IMR-90 (cell line): ENCODE measurements around the gene RANBP3. TPM values are rescaled to one million over a fixed set of nuclear protein-coding genes. Genes with fewer than 3 reads are reported as not detected.

Experiments
- ATAC-seq: fragments of 200-7000 bp; cut with Tn5 transposase; 2 replicates; pipeline ENCODE4 v1.9.1; 2020; ENCODE audit warnings: low read depth, mild to moderate bottlenecking, moderate library complexity
- BruUV-seq: library from RNA; stranded (reverse); fragments of 400-500 nt; replicated peaks from 2 replicates; lab custom pipeline; 2021; lab: Mats Ljungman, UMichigan
- CTCF ChIA-PET: fragments of 300-600 bp; formaldehyde crosslinking; extraction: SDS; loops from one replicate; lab custom pipeline; 2021; ENCODE audit warnings: antibody characterized with exemption; lab: Yijun Ruan, JAX
- POLR2A ChIA-PET: fragments of 300-600 bp; sonication (Branson Sonifier 250); formaldehyde crosslinking; loops from one replicate; lab custom pipeline; 2022; ENCODE audit warnings: antibody characterized with exemption; ENCODE audit not compliant: unreplicated experiment; lab: Charles Lee
- DNase-seq: peaks from one replicate; pipeline ENCODE4 v3.0.0; 2013
- H2AFZ ChIP-seq: replicated peaks from 2 replicates; pipeline ENCODE3; 2013; ENCODE audit warnings: low read length, mild to moderate bottlenecking; ENCODE audit not compliant: poor library complexity
- H2AK5ac ChIP-seq: 2 replicates; pipeline ENCODE4 v1.6.1; 2013; ENCODE audit warnings: low read depth, low read length, inconsistent platforms
- H2AK9ac ChIP-seq: replicated peaks from 2 replicates; pipeline ENCODE3; 2013; ENCODE audit warnings: mild to moderate bottlenecking, low read depth, low read length, moderate library complexity; ENCODE audit not compliant: poor library complexity
- H2BK120ac ChIP-seq: 2 replicates; pipeline ENCODE4 v1.6.1; 2013; ENCODE audit warnings: low read depth, low read length, inconsistent platforms
- H2BK15ac ChIP-seq: 3 replicates; pipeline ENCODE4 v1.6.1; 2013; ENCODE audit warnings: low read depth, low read length, inconsistent platforms
- H2BK20ac ChIP-seq: 2 replicates; pipeline ENCODE4 v1.6.1; 2013; ENCODE audit warnings: low read depth, mild to moderate bottlenecking, inconsistent platforms, low read length, moderate library complexity
- H2BK5ac ChIP-seq: 2 replicates; pipeline ENCODE4 v1.6.1; 2013; ENCODE audit warnings: mild to moderate bottlenecking, low read depth, low read length, inconsistent platforms; ENCODE audit not compliant: poor library complexity, severe bottlenecking
- H3K14ac ChIP-seq: replicated peaks from 2 replicates; pipeline ENCODE4 v1.6.1; 2013; ENCODE audit warnings: low read depth, low read length, inconsistent platforms
- H3K18ac ChIP-seq: 2 replicates; pipeline ENCODE4 v1.6.1; 2013; ENCODE audit warnings: low read depth, low read length, control low read depth
- H3K23ac ChIP-seq: 2 replicates; pipeline ENCODE4 v1.6.1; 2013; ENCODE audit warnings: low read depth, low read length, inconsistent platforms
- H3K27ac ChIP-seq: 2 replicates; pipeline ENCODE4 v1.5.1; 2013; ENCODE audit warnings: mild to moderate bottlenecking, control low read depth, low read length; ENCODE audit not compliant: insufficient read depth
- H3K27me3 ChIP-seq: 2 replicates; pipeline ENCODE4 v1.6.1; 2013; ENCODE audit warnings: low read length; ENCODE audit not compliant: control insufficient read depth, insufficient read depth
- H3K36me3 ChIP-seq: 2 replicates; pipeline ENCODE4 v1.6.1; 2013; ENCODE audit warnings: low read length, mixed read lengths; ENCODE audit not compliant: control insufficient read depth, insufficient read depth
- H3K4ac ChIP-seq: 2 replicates; pipeline ENCODE4 v1.6.1; 2013; ENCODE audit warnings: low read depth, low read length, inconsistent platforms
- H3K4me1 ChIP-seq: 2 replicates; pipeline ENCODE4 v1.6.1; 2013; ENCODE audit warnings: low read length, mixed read lengths; ENCODE audit not compliant: control insufficient read depth, insufficient read depth
- H3K4me2 ChIP-seq: 2 replicates; pipeline ENCODE4 v1.6.1; 2013; ENCODE audit warnings: low read depth, mild to moderate bottlenecking, control low read depth, low read length, moderate library complexity
- H3K4me3 ChIP-seq: 2 replicates; pipeline ENCODE4 v1.5.1; 2013; ENCODE audit warnings: low read depth, mild to moderate bottlenecking, control low read depth, low read length, moderate library complexity; ENCODE audit not compliant: insufficient read depth
- H3K56ac ChIP-seq: 2 replicates; pipeline ENCODE4 v1.6.1; 2013; ENCODE audit warnings: low read length, inconsistent platforms; ENCODE audit not compliant: insufficient read depth; ENCODE audit errors: extremely low read depth
- H3K79me1 ChIP-seq, 2 experiments: 2 replicates each; pipeline ENCODE4 v1.6.1; 2013; ENCODE audit warnings: low read length in 2 of 2, inconsistent platforms in 1 of 2, low read depth in 1 of 2
- H3K9ac ChIP-seq: 2 replicates; pipeline ENCODE4 v1.6.1; 2013; ENCODE audit warnings: low read depth, low read length, control low read depth
- H3K9me1 ChIP-seq: 2 replicates; pipeline ENCODE4 v1.6.1; 2013; ENCODE audit warnings: low read length, inconsistent platforms; ENCODE audit not compliant: insufficient read depth
- H3K9me3 ChIP-seq: 2 replicates; pipeline ENCODE4 v1.6.1; 2013; ENCODE audit warnings: low read length; ENCODE audit not compliant: control insufficient read depth, insufficient read depth
- H4K20me1 ChIP-seq: 2 replicates; pipeline ENCODE4 v1.6.1; 2013; ENCODE audit warnings: low read length, inconsistent platforms; ENCODE audit not compliant: insufficient read depth
- H4K5ac ChIP-seq: 2 replicates; pipeline ENCODE4 v1.6.1; 2013; ENCODE audit warnings: mild to moderate bottlenecking, low read depth, low read length, control low read depth
- H4K8ac ChIP-seq, 2 experiments: 2 replicates each; pipeline ENCODE4 v1.6.1; 2013; ENCODE audit warnings: low read depth in 2 of 2, low read length in 2 of 2, control low read depth in 1 of 2, inconsistent platforms in 1 of 2
- H4K91ac ChIP-seq: 2 replicates; pipeline ENCODE4 v1.6.1; 2013; ENCODE audit warnings: low read depth, low read length, inconsistent platforms; ENCODE audit not compliant: insufficient read depth
- BHLHE40 ChIP-seq: fragments of 150-350 bp; IDR thresholded peaks from 2 replicates; pipeline ENCODE4 v1.6.1; 2016; ENCODE audit warnings: mild to moderate bottlenecking, low read depth, low read length
- CEBPB ChIP-seq: IDR thresholded peaks from 2 replicates; pipeline ENCODE4 v1.6.1; 2012; ENCODE audit warnings: low read depth, low read length, improper control_type of control experiment
- CHD1 ChIP-seq: IDR thresholded peaks from 2 replicates; pipeline ENCODE4 v1.6.1; 2012; ENCODE audit warnings: low read depth, low read length, improper control_type of control experiment
- FOS ChIP-seq: fragments of 150-350 bp; IDR thresholded peaks from 2 replicates; pipeline ENCODE4 v1.6.1; 2016; ENCODE audit warnings: low read depth, low read length
- MAFK ChIP-seq: IDR thresholded peaks from 2 replicates; pipeline ENCODE4 v1.6.1; 2012; ENCODE audit warnings: low read depth, low read length, improper control_type of control experiment
- MAZ ChIP-seq: IDR thresholded peaks from 2 replicates; pipeline ENCODE4 v1.6.1; 2012; ENCODE audit warnings: low read depth, mild to moderate bottlenecking, low read length, improper control_type of control experiment, moderate library complexity, borderline replicate concordance
- MXI1 ChIP-seq: IDR thresholded peaks from 2 replicates; pipeline ENCODE4 v1.6.1; 2012; ENCODE audit warnings: low read depth, mild to moderate bottlenecking, low read length, moderate library complexity, borderline replicate concordance
- NFE2L2 ChIP-seq: fragments of 150-350 bp; IDR thresholded peaks from 2 replicates; pipeline ENCODE4 v1.6.1; 2016; ENCODE audit warnings: low read depth, mild to moderate bottlenecking, low read length
- POLR2A ChIP-seq: IDR thresholded peaks from 2 replicates; pipeline ENCODE4 v1.6.1; 2012; ENCODE audit warnings: mild to moderate bottlenecking, low read depth, low read length
- RAD21 ChIP-seq: IDR thresholded peaks from 2 replicates; pipeline ENCODE4 v1.6.1; 2012; ENCODE audit warnings: low read length, improper control_type of control experiment
- RCOR1 ChIP-seq: IDR thresholded peaks from 2 replicates; pipeline ENCODE4 v1.6.1; 2012; ENCODE audit warnings: mild to moderate bottlenecking, low read length, improper control_type of control experiment; ENCODE audit not compliant: insufficient replicate concordance
- RFX5 ChIP-seq: IDR thresholded peaks from 2 replicates; pipeline ENCODE4 v1.8.0; 2012; ENCODE audit warnings: low read depth, mild to moderate bottlenecking, low read length, moderate library complexity
- SMC3 ChIP-seq: fragments of 150-350 bp; IDR thresholded peaks from 2 replicates; pipeline ENCODE4 v1.6.1; 2016; ENCODE audit warnings: low read depth, mild to moderate bottlenecking, antibody characterized with exemption, low read length, moderate library complexity
- WGBS, 2 experiments: methylation state at CpG; one replicate each; pipeline versions ENCODE4 v1.1.5 to v1.1.7; 2013; ENCODE audit warnings: missing lambda C conversion rate in 2 of 2; ENCODE audit not compliant: insufficient read length in 1 of 2; ENCODE audit errors: extremely low coverage in 2 of 2; 5-methylcytosine and 5-hydroxymethylcytosine counted together
- dilution Hi-C: fragments of 300-500 bp; cut with HindIII; formaldehyde crosslinking; loops from one replicate; pipeline ENCODE4 v1.14.3; 2018; ENCODE audit warnings: low sequenced_read_pairs; ENCODE audit not compliant: unreplicated experiment
- in situ Hi-C: fragments of 300-500 bp; cut with MboI; formaldehyde crosslinking; loops from 3 replicates; pipeline ENCODE4 v1.14.3; 2019; ENCODE audit warnings: low sequenced_read_pairs, inconsistent platforms, mixed read lengths
- intact Hi-C: fragments of 100-400 bp; cut with micrococcal nuclease; formaldehyde crosslinking; loops from 2 replicates; pipeline ENCODE4 v1.10.0; 2022
- polyA plus RNA-seq, 3 experiments: library from polyadenylated mRNA; depleted of rRNA; stranded (reverse); fragments of >200 nt; gene quantifications; 2 replicates each; pipeline ENCODE4 v1.2.3, GENCODE V29; 2012; ENCODE audit warnings: low replicate concordance in 1 of 3
- total RNA-seq: library from RNA; depleted of rRNA; stranded (reverse); fragments of >200 nt; gene quantifications from 2 replicates; pipeline ENCODE4 v1.2.3, GENCODE V29; 2012
- TF ChIP-seq, protein P1 (sequence below): conservative IDR thresholded peaks from 2 replicates; pipeline ENCODE4 v1.5.1; 2012; ENCODE audit warnings: mild to moderate bottlenecking, low read depth, low read length, improper control_type of control experiment
- TF ChIP-seq, protein P2 (sequence below): fragments of 150-350 bp; IDR thresholded peaks from 2 replicates; pipeline ENCODE4 v1.6.1; 2017; ENCODE audit warnings: mild to moderate bottlenecking, antibody characterized with exemption, low read length, low read depth
- TF ChIP-seq, protein P3 (sequence below): fragments of 150-350 bp; IDR thresholded peaks from 2 replicates; pipeline ENCODE4 v1.6.1; 2016; ENCODE audit warnings: low read depth, mild to moderate bottlenecking, low read length, moderate library complexity, borderline replicate concordance

The RANBP3 gene
- total and polyA plus RNA-seq, 2 of the 4 experiments (the other 2 are of a cell fraction) = 42.5 to 111 TPM

DNA sequence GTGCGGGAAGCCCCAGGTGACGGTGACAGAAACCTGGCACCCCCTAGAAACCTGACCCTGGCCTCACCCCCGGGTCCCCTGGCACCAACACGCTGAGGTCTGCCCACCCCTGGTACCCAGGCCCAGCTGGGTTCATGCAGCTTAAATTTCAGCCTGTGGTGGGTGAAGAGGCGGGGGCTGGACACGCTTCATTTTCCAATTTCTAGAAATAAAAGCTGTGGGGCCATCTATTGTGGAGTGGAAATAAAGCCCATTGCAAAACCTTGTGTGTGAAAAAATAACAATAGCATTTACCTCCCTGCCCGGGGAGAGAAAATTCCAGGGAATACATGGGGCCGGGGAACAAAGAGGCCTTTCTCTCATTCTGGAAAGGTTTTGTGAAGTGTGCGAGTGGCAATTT is 100.1 kb downstream of the RANBP3 start:
- no peak overlapping the region for H4K8ac ChIP-seq
- no peak overlapping the region for H4K91ac ChIP-seq
- ChIA-PET POLR2A (no interaction called here), CTCF (interaction anchor here (1.3 kb wide), 1 partner anchor 74 kb away, joined by 7 read pairs; the partner anchor contains the start of gene NRTN)
- no peak overlapping the region for H3K4ac ChIP-seq
- H3K27me3 ChIP-seq = peaks cover 4% of the 10 kb centered on the region
- H3K56ac ChIP-seq = no peak overlapping the region
- BruUV-seq = no TSS peak
- H3K23ac ChIP-seq = no peak overlapping the region
- no CpG with 5 or more reads among the region's 9 CpGs for WGBS, 2 experiments
- no peak overlapping the region for H2AK9ac ChIP-seq
- no peaks in the 10 kb centered on the region for H3K36me3 ChIP-seq
- H3K4me2 ChIP-seq = no peak overlapping the region
- H3K4me1 ChIP-seq = peaks cover 16% of the 10 kb centered on the region
- H2BK5ac ChIP-seq = no peak overlapping the region
- no peaks in the 10 kb centered on the region for H4K20me1 ChIP-seq
- no peak for TF ChIP-seq FOS
- TF ChIP-seq CHD1 = no peak
- TF ChIP-seq SMC3 = no peak
- TF ChIP-seq MXI1 = no peak
- TF ChIP-seq RFX5 = no peak
- no peak for TF ChIP-seq POLR2A
- no peak for TF ChIP-seq NFE2L2
- TF ChIP-seq, protein P1, sequence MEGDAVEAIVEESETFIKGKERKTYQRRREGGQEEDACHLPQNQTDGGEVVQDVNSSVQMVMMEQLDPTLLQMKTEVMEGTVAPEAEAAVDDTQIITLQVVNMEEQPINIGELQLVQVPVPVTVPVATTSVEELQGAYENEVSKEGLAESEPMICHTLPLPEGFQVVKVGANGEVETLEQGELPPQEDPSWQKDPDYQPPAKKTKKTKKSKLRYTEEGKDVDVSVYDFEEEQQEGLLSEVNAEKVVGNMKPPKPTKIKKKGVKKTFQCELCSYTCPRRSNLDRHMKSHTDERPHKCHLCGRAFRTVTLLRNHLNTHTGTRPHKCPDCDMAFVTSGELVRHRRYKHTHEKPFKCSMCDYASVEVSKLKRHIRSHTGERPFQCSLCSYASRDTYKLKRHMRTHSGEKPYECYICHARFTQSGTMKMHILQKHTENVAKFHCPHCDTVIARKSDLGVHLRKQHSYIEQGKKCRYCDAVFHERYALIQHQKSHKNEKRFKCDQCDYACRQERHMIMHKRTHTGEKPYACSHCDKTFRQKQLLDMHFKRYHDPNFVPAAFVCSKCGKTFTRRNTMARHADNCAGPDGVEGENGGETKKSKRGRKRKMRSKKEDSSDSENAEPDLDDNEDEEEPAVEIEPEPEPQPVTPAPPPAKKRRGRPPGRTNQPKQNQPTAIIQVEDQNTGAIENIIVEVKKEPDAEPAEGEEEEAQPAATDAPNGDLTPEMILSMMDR = no peak
- TF ChIP-seq, protein P2, sequence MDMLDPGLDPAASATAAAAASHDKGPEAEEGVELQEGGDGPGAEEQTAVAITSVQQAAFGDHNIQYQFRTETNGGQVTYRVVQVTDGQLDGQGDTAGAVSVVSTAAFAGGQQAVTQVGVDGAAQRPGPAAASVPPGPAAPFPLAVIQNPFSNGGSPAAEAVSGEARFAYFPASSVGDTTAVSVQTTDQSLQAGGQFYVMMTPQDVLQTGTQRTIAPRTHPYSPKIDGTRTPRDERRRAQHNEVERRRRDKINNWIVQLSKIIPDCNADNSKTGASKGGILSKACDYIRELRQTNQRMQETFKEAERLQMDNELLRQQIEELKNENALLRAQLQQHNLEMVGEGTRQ = no peak
- no peak for TF ChIP-seq MAFK
- no peak for TF ChIP-seq RCOR1
- TF ChIP-seq RAD21 = no peak
- no peak for TF ChIP-seq BHLHE40
- TF ChIP-seq MAZ = no peak
- TF ChIP-seq, protein P3, sequence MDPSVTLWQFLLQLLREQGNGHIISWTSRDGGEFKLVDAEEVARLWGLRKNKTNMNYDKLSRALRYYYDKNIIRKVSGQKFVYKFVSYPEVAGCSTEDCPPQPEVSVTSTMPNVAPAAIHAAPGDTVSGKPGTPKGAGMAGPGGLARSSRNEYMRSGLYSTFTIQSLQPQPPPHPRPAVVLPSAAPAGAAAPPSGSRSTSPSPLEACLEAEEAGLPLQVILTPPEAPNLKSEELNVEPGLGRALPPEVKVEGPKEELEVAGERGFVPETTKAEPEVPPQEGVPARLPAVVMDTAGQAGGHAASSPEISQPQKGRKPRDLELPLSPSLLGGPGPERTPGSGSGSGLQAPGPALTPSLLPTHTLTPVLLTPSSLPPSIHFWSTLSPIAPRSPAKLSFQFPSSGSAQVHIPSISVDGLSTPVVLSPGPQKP = no peak
- TF ChIP-seq CEBPB = no peak
- no peak overlapping the region for H2BK15ac ChIP-seq
- no peaks in the 10 kb centered on the region for H3K9me3 ChIP-seq
- no peak overlapping the region for H3K4me3 ChIP-seq
- DNase-seq = no peak
- intact Hi-C loops (no loop called here), dilution Hi-C loops (no loop called here), in situ Hi-C loops (no loop called here)
- no peak overlapping the region for H3K9ac ChIP-seq
- no peak overlapping the region; the same call in 1 of the 2 replicates for H2AK5ac ChIP-seq
- no peak overlapping the region for H2AFZ ChIP-seq
- no peak overlapping the region for H3K27ac ChIP-seq
- ATAC-seq = no peak
- H3K9me1 ChIP-seq = peaks cover 5% of the 10 kb centered on the region; the same call in 1 of the 2 replicates
- H2BK120ac ChIP-seq = no peak overlapping the region
- no peak overlapping the region for H2BK20ac ChIP-seq
- no peak overlapping the region for H3K18ac ChIP-seq
- H4K5ac ChIP-seq = no peak overlapping the region
- no peak overlapping the region for H3K14ac ChIP-seq
- no peaks in the 10 kb centered on the region for H3K79me1 ChIP-seq
